HepG2 (cell line): ENCODE results near the gene FBXL4. TPM values are rescaled to one million over a fixed set of nuclear protein-coding genes. Genes with fewer than 3 reads are reported as not detected.

Experiments used
- CCDC6 ChIP-seq: sonication (generic); formaldehyde crosslinking; IDR thresholded peaks from 2 replicates; pipeline ENCODE4 v1.8.1; 2022; ENCODE audit warnings: mild to moderate bottlenecking, missing genetic modification reagents, moderate library complexity
- FOXA3 ChIP-seq: IDR thresholded peaks from 2 replicates; pipeline ENCODE4 v1.6.1; 2016; ENCODE audit warnings: missing genetic modification reagents, missing compliant biosample characterization
- GTF3A ChIP-seq: sonication (generic); formaldehyde crosslinking; conservative IDR thresholded peaks from 2 replicates; pipeline ENCODE4 v1.4.0; 2020; ENCODE audit warnings: mild to moderate bottlenecking, missing genetic modification reagents
- HHEX ChIP-seq: IDR thresholded peaks from 2 replicates; pipeline ENCODE4 v1.6.1; 2016; ENCODE audit warnings: control low read depth
- HMGXB3 ChIP-seq: sonication (generic); formaldehyde crosslinking; IDR thresholded peaks from 2 replicates; pipeline ENCODE4 v1.4.0; 2020; ENCODE audit warnings: missing genetic modification reagents, borderline replicate concordance
- KDM6A ChIP-seq: IDR thresholded peaks from 2 replicates; pipeline ENCODE4 v1.6.1; 2016; ENCODE audit warnings: low read depth
- THAP9 ChIP-seq: sonication (generic); formaldehyde crosslinking; IDR thresholded peaks from 2 replicates; pipeline ENCODE4; 2020; ENCODE audit warnings: missing genetic modification reagents, mild to moderate bottlenecking, borderline replicate concordance
- TIGD3 ChIP-seq: sonication (generic); formaldehyde crosslinking; IDR thresholded peaks from 2 replicates; pipeline ENCODE4 v1.5.1; 2020; ENCODE audit warnings: mild to moderate bottlenecking, missing genetic modification reagents, borderline replicate concordance
- ZBTB40 ChIP-seq, 2 experiments: fragments of 450-650 bp in 1 of 2; sonication (generic) in 1 of 2; formaldehyde crosslinking in 1 of 2; IDR thresholded peaks; 2 replicates each; pipeline versions ENCODE4 v1.6.1 to v1.8.0; 2016 to 2022; ENCODE audit warnings: antibody characterized with exemption in 1 of 2, mild to moderate bottlenecking in 1 of 2, missing genetic modification reagents in 1 of 2
- ZFP36L2 ChIP-seq: sonication (generic); formaldehyde crosslinking; IDR thresholded peaks from 2 replicates; pipeline ENCODE4 v1.4.0; 2020; ENCODE audit warnings: missing genetic modification reagents
- ZNF24 ChIP-seq: fragments of 450-650 bp; IDR thresholded peaks from 2 replicates; pipeline ENCODE4 v1.6.1; 2017; ENCODE audit warnings: antibody characterized with exemption, mild to moderate bottlenecking
- ZNF367 ChIP-seq: sonication (generic); formaldehyde crosslinking; IDR thresholded peaks from 2 replicates; pipeline ENCODE4 v1.4.0; 2020; ENCODE audit warnings: missing genetic modification reagents, borderline replicate concordance
- polyA plus RNA-seq, 8 experiments: library from polyadenylated mRNA; depleted of rRNA in 3 of 8; stranded (reverse) in 7 of 8; unstranded in 1 of 8; fragments of >200 nt; fragmentation: Illumina TruSeq in 4 of 8; extraction: Trizol in 4 of 8; gene quantifications; 2 replicates each; pipeline versions ENCODE4 v1.2.1 to v1.2.3, GENCODE V29; 2011 to 2016; ENCODE audit warnings: low read depth in 4 of 8, missing spikeins in 1 of 8, mixed read lengths in 1 of 8; ENCODE audit not compliant: insufficient read depth in 1 of 8
- total RNA-seq, 5 experiments: library from RNA; depleted of rRNA; stranded (reverse); fragments of >200 nt; fragmentation: Illumina TruSeq; extraction: Trizol; gene quantifications; 2 replicates each; pipeline ENCODE4 v1.2.3, GENCODE V29; 2016; ENCODE audit warnings: low read depth in 1 of 5

FBXL4 gene
- total and polyA plus RNA-seq, 2 of the 13 experiments (the other 11 are each of a cell fraction or from before 2014, with no cell fraction given) = 13.2 to 17.6 TPM

GRCh38 chr6:98941319-98941718, 6.4 kb downstream of the FBXL4 start (continued):
- TF ChIP-seq ZBTB40 (IDR thresholded peaks at IDR 0.05) (no peak), ZBTB40 (CRISPR knock-in tag; IDR thresholded peaks at IDR 0.05) (no peak), HHEX (CRISPR knock-in tag) (no peak), TIGD3 (CRISPR knock-in tag) (no peak), KDM6A (no peak), FOXA3 (peak; percentile 13; the same call in 1 of the 2 replicates), ZFP36L2 (CRISPR knock-in tag) (no peak), CCDC6 (no peak), HMGXB3 (CRISPR knock-in tag) (no peak), THAP9 (CRISPR knock-in tag) (no peak), GTF3A (CRISPR knock-in tag) (no peak), ZNF24 (no peak), ZNF367 (no peak)
